RWPE1 (cell line): ENCODE data around the gene NDUFS7.
"Not testable (repeated sequence)": the region's sequence is repeated elsewhere in the genome, so short reads cannot be mapped to it uniquely, and the experiment has no call there.

Experiments
- CTCF ChIA-PET: fragments of 350-600 bp; sonication (Branson Sonifier 250); formaldehyde crosslinking; extraction: SDS; loops from one replicate; lab custom pipeline; 2021; lab: Yijun Ruan, JAX
- POLR2A ChIA-PET: fragments of 400-600 bp; formaldehyde crosslinking; extraction: SDS; loops from one replicate; lab custom pipeline; 2020; ENCODE audit warnings: antibody characterized with exemption; ENCODE audit not compliant: low non-redundant PET; lab: Yijun Ruan, JAX
- DNase-seq: peaks from one replicate; pipeline ENCODE4 v3.0.0; 2012; ENCODE audit warnings: low spot score
- H3K27ac ChIP-seq: fragments of 450-650 bp; 2 replicates; pipeline ENCODE4 v1.5.1; 2017
- CTCF ChIP-seq: fragments of 450-650 bp; conservative IDR thresholded peaks from 2 replicates; pipeline ENCODE4 v1.5.1; 2017; ENCODE audit warnings: low read depth, mild to moderate bottlenecking

The NDUFS7 gene

GRCh38 chr19:1417145-1417544, 33.4 kb downstream of the NDUFS7 start:
- POLR2A ChIA-PET, result no interaction called here
- DNase-seq, result no peak
- CTCF ChIA-PET, result no interaction called here
- no peak for TF ChIP-seq CTCF
- H3K27ac ChIP-seq, result peak overlapping the region; percentile 96

- CTCF ChIA-PET, result no interaction called here
- H3K27ac ChIP-seq, result peak overlapping the region; percentile 96
- POLR2A ChIA-PET, result interaction anchor here (0.6 kb wide), 1 partner anchor 734 kb away, joined by 17 read pairs; no protein-coding TSS in a partner anchor
- no peak for DNase-seq
- no peak for TF ChIP-seq CTCF
Measured at GRCh38 chr19:1417681-1418495, 34.2 kb downstream of the NDUFS7 start.

GRCh38 chr19:1418496-1418775, 34.7 kb downstream of the NDUFS7 start:
- peak overlapping the region; percentile 15; the same call in 1 of the 2 replicates for H3K27ac ChIP-seq
- DNase-seq, result no peak
- no peak for TF ChIP-seq CTCF
- ChIA-PET CTCF (no interaction called here), POLR2A (interaction anchor here (0.6 kb wide), 2 partner anchors 12 to 735 kb away, joined by 6 to 17 read pairs; no protein-coding TSS in a partner anchor)

GRCh38 chr19:1418951-1419738, 35.4 kb downstream of the NDUFS7 start:
- ChIA-PET CTCF (no interaction called here), POLR2A (interaction anchor here (0.6 kb wide), 2 partner anchors 12 to 735 kb away, joined by 6 to 17 read pairs; no protein-coding TSS in a partner anchor)
- TF ChIP-seq CTCF, result no peak

GRCh38 chr19:1420085-1420484, 36.4 kb downstream of the NDUFS7 start:
- POLR2A ChIA-PET, H3K27ac ChIP-seq, DNase-seq: not testable (repeated sequence)
- CTCF ChIA-PET, result interaction anchor here (0.6 to 1.1 kb wide), 3 partner anchors 17 to 136 kb away, joined by 3 to 4 read pairs (median 3); no protein-coding TSS in a partner anchor

More at GRCh38 chr19:1418951-1419738, 35.4 kb downstream of the NDUFS7 start:
- DNase-seq, result no peak
- H3K27ac ChIP-seq, result peak overlapping the region; percentile 15; the same call in 1 of the 2 replicates

GRCh38 chr19:1420590-1420989, 36.9 kb downstream of the NDUFS7 start:
- CTCF ChIA-PET, result interaction anchor here (0.6 to 1.1 kb wide), 3 partner anchors 17 to 137 kb away, joined by 3 to 4 read pairs (median 3); no protein-coding TSS in a partner anchor
- POLR2A ChIA-PET, result no interaction called here
- H3K27ac ChIP-seq, result peak overlapping the region; percentile 72
- no peak for TF ChIP-seq CTCF
- DNase-seq, result no peak
